PFSK-1 (cell line): ENCODE results near the gene LDLRAD4.

ENCODE experiments used
- FOXP2 ChIP-seq: optimal IDR thresholded peaks from 2 replicates; pipeline ENCODE3; 2011; ENCODE audit warnings: borderline replicate concordance, control low read depth, inconsistent platforms; ENCODE audit not compliant: insufficient read depth; ENCODE audit errors: extremely low read length, extremely low read depth
- POLR2AphosphoS5 ChIP-seq: IDR thresholded peaks from 2 replicates; pipeline ENCODE4 v1.6.1; 2012; ENCODE audit warnings: low read depth, mild to moderate bottlenecking, control low read depth, low read length, moderate library complexity
- SIN3A ChIP-seq: IDR thresholded peaks from 2 replicates; pipeline ENCODE4 v1.6.1; 2012; ENCODE audit warnings: mild to moderate bottlenecking, low read length, moderate library complexity, borderline replicate concordance; ENCODE audit not compliant: insufficient read depth
- TAF1 ChIP-seq: IDR thresholded peaks from 2 replicates; pipeline ENCODE4 v1.6.1; 2012; ENCODE audit warnings: low read length, control low read depth, borderline replicate concordance; ENCODE audit not compliant: insufficient read depth
- TF ChIP-seq, protein P1 (sequence below), 2 experiments: IDR thresholded peaks; 2 replicates each; pipeline versions ENCODE4 v1.6.1 to v1.8.0; 2011 to 2012; ENCODE audit warnings: low read depth in 2 of 2, low read length in 2 of 2, control low read depth in 1 of 2, inconsistent platforms in 1 of 2, mild to moderate bottlenecking in 1 of 2, moderate library complexity in 1 of 2; ENCODE audit not compliant: insufficient read depth in 1 of 2

Gene LDLRAD4

DNA sequence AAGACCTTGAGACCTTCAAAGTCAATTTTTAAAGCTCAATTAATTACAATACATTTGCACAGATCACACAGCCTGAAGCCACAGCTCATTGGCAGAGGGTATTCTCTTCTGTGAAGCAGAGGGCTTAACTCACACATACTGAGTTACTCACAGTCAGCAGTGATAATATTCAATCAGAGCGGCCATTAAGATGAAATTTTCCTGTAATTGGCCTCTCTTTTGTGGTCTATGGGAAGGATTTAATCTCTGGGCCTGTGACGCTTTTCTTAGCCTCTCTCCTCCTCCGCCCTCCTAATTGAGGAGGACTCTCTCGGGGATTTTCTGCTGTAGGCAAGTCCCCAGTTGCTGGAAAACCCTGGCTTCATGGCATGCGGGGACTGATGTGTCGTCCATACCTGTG is 12.3 kb upstream of the LDLRAD4 start:
- TF ChIP-seq, protein P1, sequence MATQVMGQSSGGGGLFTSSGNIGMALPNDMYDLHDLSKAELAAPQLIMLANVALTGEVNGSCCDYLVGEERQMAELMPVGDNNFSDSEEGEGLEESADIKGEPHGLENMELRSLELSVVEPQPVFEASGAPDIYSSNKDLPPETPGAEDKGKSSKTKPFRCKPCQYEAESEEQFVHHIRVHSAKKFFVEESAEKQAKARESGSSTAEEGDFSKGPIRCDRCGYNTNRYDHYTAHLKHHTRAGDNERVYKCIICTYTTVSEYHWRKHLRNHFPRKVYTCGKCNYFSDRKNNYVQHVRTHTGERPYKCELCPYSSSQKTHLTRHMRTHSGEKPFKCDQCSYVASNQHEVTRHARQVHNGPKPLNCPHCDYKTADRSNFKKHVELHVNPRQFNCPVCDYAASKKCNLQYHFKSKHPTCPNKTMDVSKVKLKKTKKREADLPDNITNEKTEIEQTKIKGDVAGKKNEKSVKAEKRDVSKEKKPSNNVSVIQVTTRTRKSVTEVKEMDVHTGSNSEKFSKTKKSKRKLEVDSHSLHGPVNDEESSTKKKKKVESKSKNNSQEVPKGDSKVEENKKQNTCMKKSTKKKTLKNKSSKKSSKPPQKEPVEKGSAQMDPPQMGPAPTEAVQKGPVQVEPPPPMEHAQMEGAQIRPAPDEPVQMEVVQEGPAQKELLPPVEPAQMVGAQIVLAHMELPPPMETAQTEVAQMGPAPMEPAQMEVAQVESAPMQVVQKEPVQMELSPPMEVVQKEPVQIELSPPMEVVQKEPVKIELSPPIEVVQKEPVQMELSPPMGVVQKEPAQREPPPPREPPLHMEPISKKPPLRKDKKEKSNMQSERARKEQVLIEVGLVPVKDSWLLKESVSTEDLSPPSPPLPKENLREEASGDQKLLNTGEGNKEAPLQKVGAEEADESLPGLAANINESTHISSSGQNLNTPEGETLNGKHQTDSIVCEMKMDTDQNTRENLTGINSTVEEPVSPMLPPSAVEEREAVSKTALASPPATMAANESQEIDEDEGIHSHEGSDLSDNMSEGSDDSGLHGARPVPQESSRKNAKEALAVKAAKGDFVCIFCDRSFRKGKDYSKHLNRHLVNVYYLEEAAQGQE (IDR thresholded peaks at IDR 0.05; ENCODE audit: insufficient read depth in 1 of 2, low read depth in 2 of 2, low read length in 2 of 2), result no peak
- no peak for TF ChIP-seq FOXP2
- no peak for TF ChIP-seq SIN3A
- TF ChIP-seq POLR2AphosphoS5, result no peak
- no peak for TF ChIP-seq TAF1

DNA sequence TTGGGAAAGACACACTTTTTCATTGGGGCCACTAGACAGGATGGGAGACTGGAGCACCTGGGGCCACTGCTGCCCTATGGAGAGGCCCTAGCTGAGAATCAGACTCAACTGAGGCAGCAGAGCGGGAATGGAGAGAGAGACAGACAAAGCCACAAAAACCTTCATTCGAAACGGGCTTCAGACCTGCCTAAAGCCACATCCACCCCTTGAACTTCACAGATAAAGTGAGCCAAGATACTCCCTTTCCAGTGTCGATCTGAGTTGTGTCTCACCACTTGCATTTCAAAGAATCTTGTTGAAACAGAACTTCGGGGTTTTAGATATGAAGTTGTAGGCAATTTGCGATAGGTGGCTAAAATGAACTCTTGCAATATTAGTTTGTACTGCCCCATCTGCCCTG is 11.3 kb upstream of the LDLRAD4 start:
- TF ChIP-seq TAF1 (no peak), SIN3A (no peak), FOXP2 (no peak), POLR2AphosphoS5 (no peak)
- TF ChIP-seq, protein P1 (IDR thresholded peaks at IDR 0.05; ENCODE audit: insufficient read depth in 1 of 2, low read depth in 2 of 2, low read length in 2 of 2), result no peak

DNA sequence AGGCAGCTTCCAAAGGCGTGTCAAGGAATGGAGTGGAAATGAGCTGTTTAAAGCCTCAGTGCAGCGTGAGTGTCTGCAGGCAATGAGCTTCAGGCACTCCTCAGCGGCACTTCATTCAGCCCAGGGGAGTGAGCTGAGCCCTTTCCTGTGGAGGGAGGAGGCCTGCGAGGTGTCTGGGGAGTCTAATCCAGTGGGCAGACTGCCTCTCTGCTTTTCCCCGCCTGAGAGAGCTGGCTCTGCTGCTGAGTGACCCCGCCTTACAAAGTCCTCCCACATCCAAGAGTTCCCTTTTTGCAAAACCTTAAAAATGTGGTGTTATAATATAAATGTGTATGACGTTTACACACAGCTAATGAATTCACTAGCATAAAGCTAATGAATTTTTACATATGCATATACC is 7.0 kb upstream of the LDLRAD4 start:
- no peak for TF ChIP-seq SIN3A
- TF ChIP-seq FOXP2, result no peak
- no peak for TF ChIP-seq TAF1
- no peak for TF ChIP-seq POLR2AphosphoS5
- TF ChIP-seq, protein P1 (IDR thresholded peaks at IDR 0.05; ENCODE audit: insufficient read depth in 1 of 2, low read depth in 2 of 2, low read length in 2 of 2), result no peak

DNA sequence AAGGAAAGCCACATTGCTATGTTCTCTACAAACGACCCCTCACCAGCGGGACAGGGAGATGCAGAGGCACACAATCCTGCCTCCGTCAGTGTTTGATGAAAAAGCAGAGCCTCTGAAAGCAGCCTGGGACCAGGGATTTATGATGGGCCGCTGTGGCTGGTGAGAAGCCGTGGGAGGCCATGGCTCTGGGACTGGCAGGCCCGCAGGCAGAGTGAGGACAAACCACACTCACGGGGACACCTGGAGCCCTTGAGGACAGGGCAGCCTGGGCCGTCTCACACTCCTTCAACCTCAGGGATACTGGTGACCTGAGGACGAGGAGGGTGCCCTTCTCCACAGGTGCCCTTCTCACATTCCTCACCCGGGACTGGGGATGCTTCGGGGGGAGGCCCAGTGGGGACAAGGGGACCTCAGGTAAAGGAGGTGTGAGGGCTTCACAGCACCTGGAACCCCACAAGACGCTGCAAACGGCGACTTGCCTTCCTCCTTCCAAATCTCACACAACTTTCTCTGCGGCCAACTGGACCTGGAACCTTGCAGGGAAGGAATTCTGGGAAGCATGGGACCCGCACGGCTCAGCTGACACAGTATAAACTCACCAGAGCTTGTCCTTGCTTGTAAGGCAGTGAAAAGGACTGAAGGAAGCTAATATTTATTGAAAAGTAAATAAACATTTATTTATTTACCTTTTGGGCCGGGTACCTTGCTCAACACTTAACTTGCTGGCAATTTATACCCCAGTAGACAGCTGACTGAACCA is 5.3 kb upstream of the LDLRAD4 start:
- no peak for TF ChIP-seq TAF1
- TF ChIP-seq POLR2AphosphoS5, result no peak
- TF ChIP-seq, protein P1 (IDR thresholded peaks at IDR 0.05; ENCODE audit: insufficient read depth in 1 of 2, low read depth in 2 of 2, low read length in 2 of 2), result no peak
- no peak for TF ChIP-seq SIN3A
- no peak for TF ChIP-seq FOXP2

DNA sequence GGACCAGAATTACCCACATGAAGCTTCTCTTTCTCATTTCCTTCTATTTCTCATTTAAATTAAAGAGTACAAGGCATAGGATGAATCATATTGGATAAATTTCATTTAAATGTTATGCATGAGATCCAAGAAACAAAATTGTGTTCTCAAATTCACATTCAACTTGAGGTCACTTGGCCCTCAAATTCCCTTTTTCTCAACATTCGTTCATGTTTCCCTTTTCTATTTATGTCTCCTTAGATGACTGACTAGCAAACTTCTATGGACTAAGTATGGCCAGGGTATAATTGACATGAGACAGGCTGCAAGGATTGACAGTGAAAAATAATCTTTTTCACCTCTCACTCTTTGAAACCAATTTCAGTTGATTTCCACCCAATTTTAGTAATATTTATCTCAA is 4.0 kb upstream of the LDLRAD4 start:
- no peak for TF ChIP-seq TAF1
- TF ChIP-seq FOXP2, result no peak
- no peak for TF ChIP-seq SIN3A
